ENCODE results near the gene ARSI.

Gene ARSI

DNA sequence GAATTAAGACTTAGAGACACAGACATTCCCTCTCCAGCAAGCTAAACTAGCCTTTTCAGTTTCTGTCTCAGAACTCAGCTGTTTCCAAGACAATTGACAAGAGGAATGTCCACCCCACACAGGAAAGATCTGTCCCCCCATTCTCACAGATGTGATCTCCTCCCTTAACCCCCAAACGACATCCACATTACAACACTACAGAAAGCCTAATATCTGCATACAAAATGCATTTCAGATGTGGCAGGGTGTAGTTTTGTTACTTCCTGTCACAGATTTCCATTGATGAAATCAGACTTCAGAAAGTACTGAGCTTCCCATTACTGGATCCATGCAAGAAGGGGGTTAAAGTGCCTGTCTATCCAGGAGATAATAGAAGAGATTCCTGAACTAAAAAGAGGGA is 2.9 kb upstream of the ARSI start:
- DNase-seq: no peak

GRCh38 chr5:150305095-150305494 is 2.4 kb upstream of the ARSI start:
- no peak for DNase-seq

GRCh38 chr5:150304481-150305081 is 1.9 kb upstream of the ARSI start:
- no peak for DNase-seq

DNA sequence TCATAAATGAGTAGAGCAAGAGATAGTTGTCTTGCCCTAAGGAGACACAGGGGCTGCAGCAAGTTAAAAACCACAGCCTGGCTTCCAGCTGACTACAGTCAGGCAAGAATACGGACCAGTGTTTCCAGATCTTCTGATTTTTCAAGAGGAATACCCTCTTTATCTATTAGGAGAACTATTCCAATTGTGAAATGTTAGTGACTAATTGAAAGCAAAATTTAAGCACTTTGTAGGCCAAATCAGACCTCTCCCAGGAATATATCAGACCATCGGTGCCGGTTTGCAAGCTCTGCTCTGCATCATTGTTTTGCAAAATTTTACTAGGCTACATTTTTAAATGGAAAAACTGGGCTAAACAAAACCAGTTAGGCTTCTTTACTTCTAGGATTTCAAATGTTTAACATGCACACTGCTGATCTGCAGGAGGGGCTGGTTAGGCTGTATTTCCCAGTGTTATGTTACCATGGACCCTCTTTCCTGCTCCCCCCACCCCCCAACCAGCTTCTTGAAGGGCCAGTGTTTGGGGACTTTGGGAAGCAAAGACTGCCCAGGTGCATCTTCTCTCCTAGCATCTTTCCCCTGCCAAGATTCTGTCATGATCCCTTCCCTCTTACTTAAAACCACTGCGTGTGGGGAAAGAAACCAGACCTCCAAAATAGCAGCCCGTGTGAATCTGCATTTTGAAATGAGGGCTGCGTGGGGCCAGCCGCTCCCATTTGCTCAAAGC is 1.1 kb upstream of the ARSI start:
- DNase-seq: no peak

- DNase-seq: no peak
These were observed 438 bp upstream of the ARSI start for GRCh38 chr5:150303070-150303615.

GRCh38 chr5:150301901-150302300 is 804 bp downstream of the ARSI start:
- DNase-seq: no peak

DNA sequence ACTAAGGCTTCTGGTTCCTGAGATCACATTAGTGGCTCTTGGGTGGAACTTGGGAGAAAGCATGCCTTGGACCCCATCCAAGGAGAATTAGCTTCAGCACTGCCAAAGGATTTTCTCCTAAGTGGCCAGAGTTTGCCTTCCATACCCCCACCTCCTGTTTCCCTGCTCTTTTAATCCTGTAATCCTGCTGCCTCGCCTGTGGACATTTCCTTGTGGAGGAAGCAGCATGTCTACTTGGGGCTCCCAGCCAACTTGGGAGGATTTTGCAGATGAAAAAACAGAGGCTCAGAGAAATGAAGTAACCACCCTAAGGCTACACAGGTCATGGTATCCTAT is 1.6 kb downstream of the ARSI start:
- DNase-seq: no peak

GRCh38 chr5:150300496-150301169 is 2.1 kb downstream of the ARSI start:
- DNase-seq: no peak

- DNase-seq: no peak
These were observed 3.0 kb downstream of the ARSI start for GRCh38 chr5:150299571-150300327.

DNA sequence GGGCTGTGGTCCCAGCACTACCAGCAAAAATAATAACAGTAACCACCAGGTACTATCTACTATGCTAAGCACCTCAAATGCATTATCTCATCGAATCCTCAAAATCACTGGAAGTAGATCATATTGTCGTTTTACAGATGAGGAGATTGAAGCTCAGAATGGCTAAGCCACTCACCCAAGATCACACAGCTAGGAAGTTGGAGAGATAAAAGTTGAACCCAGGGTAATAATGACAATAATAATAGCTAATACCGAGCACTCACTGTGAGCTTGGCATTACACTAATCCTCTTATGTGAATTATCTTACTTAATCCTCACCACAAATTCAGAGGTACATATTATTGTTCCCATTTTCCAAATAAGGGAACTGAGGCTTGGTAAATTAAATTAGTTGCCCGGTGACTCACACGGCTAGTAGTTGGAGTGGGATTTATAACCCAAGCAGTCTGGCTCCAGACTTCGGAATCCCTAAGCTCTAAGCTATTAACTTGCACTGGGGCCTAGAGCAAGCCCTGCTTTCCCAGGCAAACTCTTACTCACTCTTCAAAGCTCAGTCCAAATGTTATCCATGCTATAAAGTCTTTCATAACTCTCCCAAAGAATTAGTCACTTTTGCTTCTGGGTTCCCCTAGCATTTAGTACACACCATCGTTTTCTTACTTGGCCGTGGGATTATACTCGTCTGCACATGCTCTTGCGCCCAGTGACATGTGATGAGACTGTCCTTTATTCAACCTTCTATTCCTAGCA is 3.8 kb downstream of the ARSI start:
- DNase-seq: no peak

DNA sequence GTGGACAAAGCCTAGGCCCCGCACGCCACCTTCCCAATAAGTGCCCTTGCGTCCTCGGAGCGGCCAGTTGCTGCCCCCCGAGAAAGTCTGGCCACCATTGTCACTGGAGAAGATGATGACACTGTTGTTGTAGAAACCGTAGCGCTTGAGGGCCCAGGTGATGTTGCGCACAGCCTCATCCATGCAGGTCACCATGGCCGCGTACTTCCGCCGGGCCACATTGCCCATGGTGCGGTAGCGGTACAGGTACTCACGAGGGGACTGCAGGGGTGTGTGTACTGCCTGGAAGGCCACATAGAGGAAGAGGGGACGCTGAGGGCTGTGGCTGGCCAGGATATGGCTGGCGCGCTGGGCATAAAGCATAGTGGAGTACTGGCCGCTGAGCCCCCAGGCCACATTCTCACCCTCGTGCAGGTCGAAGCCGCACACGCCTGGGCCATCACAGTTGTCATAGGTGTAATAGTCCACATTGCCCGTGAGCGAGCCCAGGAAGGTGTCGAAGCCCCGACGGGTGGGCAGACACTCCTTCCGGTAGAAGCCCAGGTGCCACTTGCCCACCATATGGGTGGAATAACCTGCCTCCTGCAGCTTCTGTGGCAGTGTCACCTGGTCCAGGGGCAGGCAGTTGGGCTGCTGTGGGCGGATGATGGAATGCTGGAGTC is 4.6 kb downstream of the ARSI start:
- no peak for DNase-seq

- no peak for DNase-seq
These were observed 5.3 kb downstream of the ARSI start for GRCh38 chr5:150297236-150297890.

- no peak for DNase-seq
These were observed 6.2 kb downstream of the ARSI start for GRCh38 chr5:150296496-150296895.

DNA sequence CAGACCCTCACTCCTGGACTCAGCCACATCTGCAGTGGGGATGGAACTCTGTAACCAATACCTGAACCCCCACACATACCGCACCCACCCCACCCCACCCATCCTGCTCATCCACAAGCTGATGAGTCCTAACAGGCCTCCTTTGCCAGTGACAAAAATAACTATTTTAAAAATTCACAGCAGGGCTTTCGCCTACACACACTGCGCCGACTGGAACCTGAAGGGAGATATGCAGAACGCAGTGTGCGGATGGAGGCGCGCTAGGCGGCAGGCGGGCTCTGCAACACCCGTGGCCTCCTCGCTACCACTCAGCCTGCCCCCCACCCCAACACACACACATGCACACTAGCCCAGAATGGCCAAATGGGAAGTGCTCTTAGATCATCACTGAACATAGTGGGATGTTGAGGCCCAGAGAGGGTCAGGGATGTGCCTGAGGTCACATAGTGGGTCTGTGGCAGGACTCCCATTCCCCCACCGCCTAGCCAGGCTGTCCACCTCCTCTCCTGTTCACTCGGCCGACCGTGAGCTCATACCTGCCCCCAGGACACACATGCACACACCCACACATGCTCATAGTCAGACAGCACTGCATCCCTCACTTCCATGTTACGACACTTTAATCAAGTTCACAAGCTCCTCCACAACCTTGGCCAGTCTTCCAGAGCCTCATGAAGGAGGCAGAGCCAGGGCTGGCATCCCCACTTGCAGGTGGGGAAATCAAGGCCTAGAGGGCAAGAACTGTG is 6.8 kb downstream of the ARSI start:
- DNase-seq: no peak

DNA sequence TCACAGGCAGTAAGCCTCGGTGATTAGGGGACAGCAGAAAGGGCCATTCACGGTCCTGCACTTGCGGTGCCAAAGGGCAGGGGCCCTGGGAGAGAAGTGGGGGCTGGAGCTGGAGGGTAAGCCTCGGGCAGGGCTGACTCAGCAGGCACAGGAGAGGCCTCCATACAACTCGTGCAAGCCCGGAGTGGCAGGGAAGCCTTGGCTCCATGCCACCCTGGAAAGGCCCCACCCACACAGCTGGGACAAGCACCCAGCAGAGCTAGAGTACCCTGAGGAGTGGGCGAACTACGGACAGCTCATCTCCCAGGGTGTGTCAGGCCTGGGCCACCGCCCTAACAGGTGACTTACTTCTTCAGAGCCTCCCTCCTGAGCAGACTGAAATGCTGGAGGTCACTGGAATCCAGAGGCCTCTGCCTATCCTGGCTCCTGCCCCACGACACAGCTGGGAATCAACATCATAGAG is 7.5 kb downstream of the ARSI start:
- no peak for DNase-seq

GRCh38 chr5:150294551-150295071 is 8.1 kb downstream of the ARSI start:
- DNase-seq: no peak

- no peak for DNase-seq
These were observed 9.4 kb downstream of the ARSI start for GRCh38 chr5:150293091-150293941.

- no peak for DNase-seq
These were observed 11.0 kb downstream of the ARSI start for GRCh38 chr5:150291388-150292385.
